Inflammatory macrophage (primary cell): ENCODE measurements around the gene FAM161A.
A peak's percentile ranks its signal among the peaks of the same experiment; 100 is the strongest.
"Not testable (repeated sequence)": the region's sequence is repeated elsewhere in the genome, so short reads cannot be mapped to it uniquely, and the experiment has no call there.

Source experiments
- DNase-seq, 2 donors: peaks; one replicate each; pipeline ENCODE4 v3.0.0-alpha.2; 2020 to 2022

Gene FAM161A

GRCh38 chr2:61841286-61841685 lies 12.6 kb downstream of the FAM161A start:
- DNase-seq = no peak

GRCh38 chr2:61834893-61835292 lies 19.0 kb downstream of the FAM161A start:
- DNase-seq = no peak

DNA sequence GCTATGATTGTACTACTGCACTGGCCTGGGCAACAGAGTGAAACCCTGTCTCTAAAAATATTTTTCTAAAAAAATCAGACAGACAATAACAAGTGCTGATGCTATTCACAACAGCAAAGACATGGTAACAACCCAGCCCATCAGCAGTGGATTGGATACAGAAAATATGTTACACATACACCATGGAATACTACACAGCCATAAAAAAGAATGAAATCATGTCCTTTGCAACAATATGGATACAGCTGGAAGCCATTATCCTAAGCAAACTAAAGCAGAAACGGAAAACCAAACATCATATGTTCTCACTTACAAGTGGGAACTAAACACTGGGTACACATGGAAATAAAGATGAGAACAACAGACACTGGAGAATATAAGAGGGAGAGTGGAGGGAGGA lies 19.9 kb downstream of the FAM161A start:
- no peak for DNase-seq

DNA sequence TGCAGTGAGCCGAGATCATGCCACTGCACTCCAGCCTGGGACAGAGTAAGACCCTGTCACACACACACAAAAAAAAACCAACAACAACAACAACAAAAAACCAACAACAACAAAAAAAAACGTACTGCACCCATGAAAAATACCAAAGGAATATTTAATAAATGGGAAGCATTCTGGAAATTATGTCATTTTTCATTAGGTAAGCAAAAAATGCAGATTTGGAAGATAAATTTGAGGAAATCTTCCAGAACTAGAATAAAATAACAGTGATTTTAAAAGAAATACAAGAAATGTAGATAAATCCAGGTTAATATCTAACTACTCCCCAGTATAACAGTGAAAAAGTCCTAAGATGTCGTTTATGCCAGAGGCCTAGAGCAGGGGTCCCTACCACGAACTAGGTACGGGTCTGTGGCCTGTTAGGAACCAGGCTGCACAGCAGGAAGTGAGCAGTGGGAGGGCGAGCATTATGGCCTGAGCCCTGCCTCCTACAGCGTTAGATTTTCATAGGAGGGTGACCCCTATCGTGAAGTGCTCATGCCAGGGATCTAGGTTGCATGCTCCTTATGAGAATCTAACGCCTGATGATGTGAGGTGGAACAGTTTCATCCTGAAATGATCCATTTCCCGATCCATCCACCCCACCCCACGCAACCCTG lies 21.5 kb downstream of the FAM161A start:
- DNase-seq = no peak

DNA sequence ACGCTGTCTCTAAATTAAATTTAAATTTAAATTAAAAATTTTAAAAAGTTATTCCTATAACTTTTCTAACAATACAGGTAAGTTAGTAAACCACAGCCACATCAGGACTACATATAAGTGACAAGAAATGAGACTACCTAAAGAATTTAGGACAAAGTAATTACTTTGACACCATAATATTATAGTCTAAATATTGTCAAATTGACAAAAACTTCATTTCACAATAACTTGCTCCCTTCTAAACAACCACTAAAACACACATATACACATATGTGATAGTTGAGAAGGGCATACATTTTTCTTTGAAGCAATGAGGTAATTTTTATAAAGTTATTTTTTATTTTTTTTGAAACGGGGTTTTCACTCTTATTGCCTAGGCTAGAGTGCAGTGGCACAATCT lies 31.6 kb downstream of the FAM161A start:
- no peak for DNase-seq

GRCh38 chr2:61816480-61817355 lies 37.1 kb downstream of the FAM161A start:
- DNase-seq = no peak

- DNase-seq = no peak
Observed at GRCh38 chr2:61814539-61815160, 39.2 kb downstream of the FAM161A start.

DNA sequence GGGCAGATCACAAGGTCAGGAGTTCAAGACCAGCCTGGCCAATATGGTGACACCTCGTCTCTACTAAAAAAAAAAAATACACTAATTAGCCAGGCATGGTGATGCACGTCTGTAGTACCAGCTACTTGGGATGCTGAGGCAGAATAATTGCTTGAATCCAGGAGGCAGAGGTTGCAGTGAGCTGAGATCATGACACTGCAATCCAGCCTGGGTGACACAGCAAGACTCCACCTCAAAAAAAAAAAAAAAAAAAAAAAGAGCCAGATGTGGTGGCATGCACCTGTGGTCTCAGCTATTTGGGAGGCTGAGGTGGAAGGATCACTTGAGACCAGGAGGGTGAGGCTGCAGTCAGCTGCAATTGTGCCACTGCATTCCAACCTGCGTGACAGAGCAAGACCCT lies 40.5 kb downstream of the FAM161A start:
- DNase-seq = not testable (repeated sequence)

GRCh38 chr2:61811821-61812220 lies 42.0 kb downstream of the FAM161A start:
- no peak for DNase-seq

- not testable (repeated sequence) for DNase-seq
Observed at GRCh38 chr2:61810203-61810602, 43.7 kb downstream of the FAM161A start.

DNA sequence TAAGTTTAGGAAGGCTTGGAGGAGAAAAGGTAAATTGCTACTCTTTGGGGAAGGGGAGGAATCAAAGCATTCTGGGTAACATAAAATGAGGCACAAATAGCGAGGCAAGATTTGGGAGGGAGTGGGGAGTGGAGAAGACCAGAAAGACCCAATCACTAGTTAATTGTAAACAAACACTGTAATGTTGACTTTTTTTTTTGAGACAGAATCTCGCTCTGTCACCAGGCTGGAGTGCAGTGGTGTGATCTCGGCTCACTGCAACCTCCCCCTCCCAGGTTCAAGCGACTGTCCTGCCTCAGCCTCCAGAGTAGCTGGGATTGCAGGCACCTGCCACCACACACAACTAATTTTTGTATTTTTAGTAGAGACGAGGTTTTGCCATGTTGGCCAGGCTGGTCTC lies 45.2 kb downstream of the FAM161A start:
- DNase-seq = not testable (repeated sequence)

DNA sequence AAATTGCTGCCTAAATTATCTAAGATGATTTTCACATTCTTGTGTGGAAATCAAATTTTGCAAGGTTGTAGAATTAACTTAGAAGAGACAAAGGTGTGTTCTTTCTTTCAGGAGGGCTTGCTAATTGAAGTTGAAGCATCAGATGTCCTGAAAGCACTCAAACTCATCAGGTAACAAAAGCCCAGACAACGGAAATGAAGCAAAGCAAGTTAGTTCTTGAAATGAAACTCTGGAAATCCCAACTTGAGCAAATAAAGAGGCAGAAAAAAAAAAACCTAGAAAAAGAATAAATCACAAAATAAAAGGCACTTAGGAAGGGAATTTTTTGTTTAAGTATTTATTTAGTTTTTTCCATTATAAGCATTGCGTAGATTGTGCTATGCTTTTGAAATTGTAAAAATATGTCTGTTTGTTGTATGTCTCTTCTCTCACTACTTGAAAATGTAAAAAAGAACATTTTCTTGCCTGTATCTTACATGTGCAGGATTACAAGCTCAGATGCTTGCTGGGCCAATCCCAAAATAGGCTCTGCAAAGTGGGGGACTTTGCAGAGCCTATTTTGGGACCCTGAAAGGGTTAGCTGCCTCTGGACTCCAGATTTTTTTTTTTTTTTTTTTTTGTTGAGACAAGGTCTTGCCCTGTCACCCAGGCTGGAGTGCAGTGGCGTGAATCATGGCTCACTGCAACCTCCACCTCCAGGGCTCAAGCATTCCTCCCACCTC lies 46.7 kb downstream of the FAM161A start:
- no peak for DNase-seq

DNA sequence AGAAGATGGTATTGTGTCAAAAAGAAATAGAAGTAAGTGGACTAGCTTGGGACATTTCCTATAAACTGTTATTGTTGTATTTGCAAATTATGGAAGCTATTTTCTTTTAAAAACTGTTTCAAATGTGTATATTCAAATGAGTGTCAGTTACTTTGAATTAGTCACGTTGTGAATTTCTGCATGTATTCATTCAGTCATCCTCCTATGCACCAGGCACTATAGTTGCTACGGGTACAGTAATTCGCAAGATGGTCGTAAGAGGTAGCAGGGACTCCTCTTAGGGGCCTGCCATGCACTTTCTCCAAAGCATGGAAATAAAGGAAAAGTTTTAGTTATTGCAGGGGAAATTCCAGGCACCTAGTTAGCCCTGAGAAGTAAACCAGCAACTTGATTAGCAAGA lies 51.3 kb downstream of the FAM161A start:
- no peak for DNase-seq

- no peak for DNase-seq
Observed at GRCh38 chr2:61799099-61799498, 54.8 kb downstream of the FAM161A start.

- not testable (repeated sequence) for DNase-seq
Observed at GRCh38 chr2:61797446-61797845, 56.4 kb downstream of the FAM161A start.

DNA sequence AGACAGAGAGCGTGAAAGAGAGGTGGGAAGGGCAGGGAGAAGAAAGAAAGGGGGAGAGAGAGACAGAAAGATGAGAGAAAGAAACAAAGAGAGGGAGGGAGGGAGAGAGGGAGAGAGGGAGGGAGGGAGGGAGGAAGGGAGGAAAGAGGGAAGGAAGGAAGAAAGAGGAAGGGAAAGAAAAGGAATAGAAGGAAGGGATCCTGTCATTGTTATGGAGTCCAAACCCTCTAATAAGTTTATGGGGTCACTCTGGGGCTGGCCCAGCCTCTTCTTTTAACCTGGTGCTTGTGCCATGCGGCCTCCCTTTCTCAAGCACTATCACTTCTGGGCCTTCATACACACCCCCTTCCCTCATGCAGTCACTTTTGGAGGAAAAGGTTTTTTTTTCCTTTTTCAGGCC lies 58.5 kb downstream of the FAM161A start:
- no peak for DNase-seq

GRCh38 chr2:61793389-61793836 lies 60.4 kb downstream of the FAM161A start:
- peak; percentile 50 to 58 for DNase-seq

- DNase-seq = peak; percentile 38 to 57
Observed at GRCh38 chr2:61792355-61792890, 61.4 kb downstream of the FAM161A start.

GRCh38 chr2:61789807-61790602 lies 63.9 kb downstream of the FAM161A start:
- no peak for DNase-seq

DNA sequence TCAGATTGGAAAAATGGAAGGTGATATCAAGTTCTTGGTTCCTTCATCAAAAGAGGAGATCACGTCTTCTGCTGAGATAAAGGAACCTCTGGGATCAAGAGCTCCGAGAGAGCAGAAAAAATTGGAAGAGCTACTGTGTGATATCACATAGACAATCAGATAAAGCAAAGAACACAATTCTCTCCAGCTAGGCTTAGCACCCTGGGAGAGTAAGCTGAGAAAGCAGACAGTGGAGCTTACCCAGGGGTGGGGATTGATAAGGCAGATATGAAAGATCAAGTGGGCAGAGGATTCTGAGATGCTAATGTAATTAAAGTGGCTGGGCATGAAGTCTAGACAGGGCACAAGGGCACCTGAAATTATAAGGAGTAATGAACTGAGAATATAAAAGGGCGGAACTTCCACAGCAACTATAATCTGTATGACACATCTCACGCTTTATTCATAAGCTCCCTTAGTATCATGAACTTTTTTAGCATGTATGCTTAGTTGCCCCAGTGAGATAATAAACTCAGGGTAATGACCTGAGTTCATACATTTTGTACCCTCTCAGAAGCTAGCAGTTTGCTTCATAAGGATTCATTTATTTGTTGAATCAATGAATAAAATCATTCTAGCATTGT lies 65.8 kb downstream of the FAM161A start:
- no peak for DNase-seq

DNA sequence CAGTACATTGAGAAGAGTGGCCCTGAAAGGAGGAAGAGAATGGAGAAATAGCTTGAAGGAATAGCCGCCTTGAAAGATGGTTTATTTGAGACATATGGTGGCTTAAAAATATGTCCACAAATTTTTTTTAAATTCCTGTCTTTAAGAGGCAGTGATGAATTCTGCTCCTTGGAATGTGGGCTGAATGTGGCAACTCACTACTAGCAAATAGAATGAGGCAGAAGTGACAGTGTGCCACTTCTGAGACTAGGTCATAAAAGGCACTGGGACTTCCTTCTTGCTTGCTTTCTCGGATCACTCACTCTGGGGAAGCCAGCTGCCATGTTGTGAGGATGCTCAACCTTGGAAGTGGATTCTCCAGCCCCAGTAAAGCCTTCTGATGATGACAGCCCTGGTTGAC lies 67.0 kb downstream of the FAM161A start:
- DNase-seq = no peak
